ENCODE measurements around the gene OR4X1.
"Not testable (repeated sequence)": the region's sequence is repeated elsewhere in the genome, so short reads cannot be mapped to it uniquely, and the experiment has no call there.

OR4X1 gene, protein sequence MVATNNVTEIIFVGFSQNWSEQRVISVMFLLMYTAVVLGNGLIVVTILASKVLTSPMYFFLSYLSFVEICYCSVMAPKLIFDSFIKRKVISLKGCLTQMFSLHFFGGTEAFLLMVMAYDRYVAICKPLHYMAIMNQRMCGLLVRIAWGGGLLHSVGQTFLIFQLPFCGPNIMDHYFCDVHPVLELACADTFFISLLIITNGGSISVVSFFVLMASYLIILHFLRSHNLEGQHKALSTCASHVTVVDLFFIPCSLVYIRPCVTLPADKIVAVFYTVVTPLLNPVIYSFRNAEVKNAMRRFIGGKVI

DNA sequence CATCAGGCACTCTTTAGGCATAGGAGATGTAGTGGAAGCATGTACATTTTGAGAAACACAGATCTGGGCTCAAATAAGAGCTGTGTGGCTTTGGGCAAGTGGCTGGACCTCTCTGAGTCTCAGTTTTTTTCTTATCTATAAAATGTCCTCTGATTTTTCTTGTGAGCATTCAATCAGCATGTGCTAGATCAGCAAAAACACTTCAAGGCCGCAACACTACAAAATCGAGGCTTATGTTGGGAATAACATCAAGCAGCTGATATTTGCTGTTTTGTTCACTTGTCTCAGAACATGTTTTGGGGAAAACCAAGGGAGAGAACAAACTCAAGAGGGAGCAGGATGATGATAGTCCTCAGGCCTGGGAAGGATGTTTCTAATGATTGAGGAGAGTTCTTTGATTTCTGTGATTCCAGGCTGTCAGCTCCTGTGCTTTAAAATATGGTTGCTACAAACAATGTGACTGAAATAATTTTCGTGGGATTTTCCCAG is at the start of gene OR4X1:
Gene OR4X1, plus strand, starts transcription at position 439 of the 489 bp plus-strand sequence. Its CDS starts 0 bp downstream, at position 439.
- Histone ChIP-seq H3K9me3 (ENCODE audit: low read length) (no peaks in the 10 kb centered on the region), H3K4me1 (ENCODE audit: insufficient read depth, low read length) (no peaks in the 10 kb centered on the region), H3K36me3 (ENCODE audit: insufficient read depth, low read length) (no peaks in the 10 kb centered on the region), H3K4me3 (ENCODE audit: low read depth in 1 of 2, low read length in 2 of 2) (no peak within 1 kb of the TSS), H3K9ac (ENCODE audit: low read length) (no peak within 1 kb of the TSS), H3K27me3 (ENCODE audit: control insufficient read depth in 1 of 2, insufficient read depth in 2 of 2, low read length in 2 of 2) (no peaks in the 10 kb centered on the region), H3K27ac (ENCODE audit: low read depth, low read length) (no peak within 1 kb of the TSS)

DNA sequence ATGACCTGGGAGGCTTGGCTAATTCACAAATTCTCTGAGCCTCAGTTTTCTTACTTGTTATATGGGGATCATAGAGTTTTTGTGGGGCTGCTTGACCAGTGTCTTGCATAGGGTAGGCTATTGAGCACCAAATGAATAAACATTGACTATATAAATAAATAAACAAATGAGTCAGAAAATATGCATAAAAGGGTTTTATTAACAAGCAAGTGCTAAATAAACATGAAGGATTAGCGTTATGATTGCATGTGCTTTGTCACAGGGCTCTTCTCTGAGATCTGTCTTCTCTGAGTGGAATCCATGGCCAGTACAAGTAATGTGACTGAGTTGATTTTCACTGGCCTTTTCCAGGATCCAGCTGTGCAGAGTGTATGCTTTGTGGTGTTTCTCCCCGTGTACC is 47.2 kb upstream of the OR4X1 start, which contains the start of gene OR4B1:
Gene OR4B1, plus strand, starts transcription at position 301 of the 400 bp plus-strand sequence. Its CDS starts 0 bp downstream, at position 301.
- Histone ChIP-seq H3K9me3 (ENCODE audit: low read length) (no peaks in the 10 kb centered on the region), H3K4me1 (ENCODE audit: insufficient read depth, low read length) (no peaks in the 10 kb centered on the region), H3K36me3 (ENCODE audit: insufficient read depth, low read length) (no peaks in the 10 kb centered on the region), H3K9ac (ENCODE audit: low read length) (no peak within 1 kb of the TSS), H3K4me3 (ENCODE audit: low read depth in 1 of 2, low read length in 2 of 2) (no peak within 1 kb of the TSS), H3K27ac (ENCODE audit: low read depth, low read length) (no peak within 1 kb of the TSS), H3K27me3 (ENCODE audit: control insufficient read depth in 1 of 2, insufficient read depth in 2 of 2, low read length in 2 of 2) (no peaks in the 10 kb centered on the region)

GRCh38 chr11:48228761-48229160 is 34.9 kb upstream of the OR4X1 start:
- Histone ChIP-seq H3K27me3 (ENCODE audit: control insufficient read depth in 1 of 2, insufficient read depth in 2 of 2, low read length in 2 of 2) (no peaks in the 10 kb centered on the region), H3K9me3 (ENCODE audit: low read length) (no peaks in the 10 kb centered on the region), H3K36me3 (ENCODE audit: insufficient read depth, low read length) (no peaks in the 10 kb centered on the region), H3K4me3 (ENCODE audit: low read depth in 1 of 2, low read length in 2 of 2) (no peak overlapping the region), H3K9ac (ENCODE audit: low read length) (no peak overlapping the region), H3K4me1 (ENCODE audit: insufficient read depth, low read length) (no peaks in the 10 kb centered on the region), H3K27ac (ENCODE audit: low read depth, low read length) (no peak overlapping the region)

DNA sequence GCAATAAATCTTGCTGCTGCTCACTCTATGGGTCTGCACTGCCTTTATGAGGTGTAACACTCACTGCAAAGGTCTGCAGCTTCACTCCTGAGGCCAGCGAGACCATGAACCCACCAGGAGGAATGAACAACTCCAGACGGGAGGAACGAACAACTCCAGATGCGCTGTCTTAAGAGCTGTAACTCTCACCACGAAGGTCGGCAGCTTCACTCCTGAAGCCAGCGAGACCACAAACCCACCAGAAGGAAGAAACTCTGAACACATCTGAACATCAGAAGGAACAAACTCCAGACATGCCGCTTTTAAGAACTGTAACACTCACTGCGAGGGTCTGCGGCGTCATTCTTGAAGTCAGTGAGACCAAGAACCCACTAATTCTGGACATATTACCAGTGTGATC is 33.6 kb upstream of the OR4X1 start:
- not testable (repeated sequence) for H3K9me3 ChIP-seq (ENCODE audit: low read length); H3K36me3 ChIP-seq (ENCODE audit: insufficient read depth, low read length); H3K4me3 ChIP-seq (ENCODE audit: low read depth in 1 of 2, low read length in 2 of 2); H3K27ac ChIP-seq (ENCODE audit: low read depth, low read length); H3K4me1 ChIP-seq (ENCODE audit: insufficient read depth, low read length); H3K9ac ChIP-seq (ENCODE audit: low read length); H3K27me3 ChIP-seq (ENCODE audit: control insufficient read depth in 1 of 2, insufficient read depth in 2 of 2, low read length in 2 of 2)

- Histone ChIP-seq H3K9me3 (ENCODE audit: low read length) (no peaks in the 10 kb centered on the region), H3K4me1 (ENCODE audit: insufficient read depth, low read length) (no peaks in the 10 kb centered on the region), H3K27me3 (ENCODE audit: control insufficient read depth in 1 of 2, insufficient read depth in 2 of 2, low read length in 2 of 2) (no peaks in the 10 kb centered on the region), H3K9ac (ENCODE audit: low read length) (no peak overlapping the region), H3K27ac (ENCODE audit: low read depth, low read length) (no peak overlapping the region), H3K4me3 (ENCODE audit: low read depth in 1 of 2, low read length in 2 of 2) (no peak overlapping the region), H3K36me3 (ENCODE audit: insufficient read depth, low read length) (no peaks in the 10 kb centered on the region)
These were observed 25.9 kb upstream of the OR4X1 start for GRCh38 chr11:48237727-48238126.

GRCh38 chr11:48242501-48242900 is 21.2 kb upstream of the OR4X1 start:
- Histone ChIP-seq H3K4me1 (ENCODE audit: insufficient read depth, low read length) (no peaks in the 10 kb centered on the region), H3K9ac (ENCODE audit: low read length) (no peak overlapping the region), H3K9me3 (ENCODE audit: low read length) (no peaks in the 10 kb centered on the region), H3K27me3 (ENCODE audit: control insufficient read depth in 1 of 2, insufficient read depth in 2 of 2, low read length in 2 of 2) (no peaks in the 10 kb centered on the region), H3K4me3 (ENCODE audit: low read depth in 1 of 2, low read length in 2 of 2) (no peak overlapping the region), H3K36me3 (ENCODE audit: insufficient read depth, low read length) (no peaks in the 10 kb centered on the region), H3K27ac (ENCODE audit: low read depth, low read length) (no peak overlapping the region)

DNA sequence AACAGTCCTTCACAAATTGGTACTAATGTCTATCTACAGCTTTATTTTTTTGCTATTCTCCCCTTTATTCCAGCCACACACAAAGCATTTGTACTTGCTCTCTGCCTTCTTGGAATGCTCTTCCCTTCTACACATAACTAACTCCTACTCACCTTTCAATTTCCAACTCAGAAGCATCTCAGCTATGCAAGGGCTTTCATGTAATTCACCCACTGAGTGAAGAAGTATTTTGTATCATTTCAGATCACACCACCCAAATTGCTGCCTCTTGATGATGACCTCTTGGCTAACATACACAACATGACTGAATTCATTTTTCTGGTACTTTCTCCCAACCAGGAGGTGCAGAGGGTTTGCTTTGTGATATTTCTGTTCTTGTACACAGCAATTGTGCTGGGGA is 18.9 kb upstream of the OR4X1 start, which contains the start of gene OR4X2:
Gene OR4X2, plus strand, starts transcription at position 301 of the 400 bp plus-strand sequence. Its CDS starts 0 bp downstream, at position 301.
- H3K4me3 ChIP-seq (ENCODE audit: low read depth in 1 of 2, low read length in 2 of 2) = no peak within 1 kb of the TSS
- no peaks in the 10 kb centered on the region for H3K27me3 ChIP-seq (ENCODE audit: control insufficient read depth in 1 of 2, insufficient read depth in 2 of 2, low read length in 2 of 2)
- no peak within 1 kb of the TSS for H3K27ac ChIP-seq (ENCODE audit: low read depth, low read length)
- no peaks in the 10 kb centered on the region for H3K36me3 ChIP-seq (ENCODE audit: insufficient read depth, low read length)
- no peaks in the 10 kb centered on the region for H3K9me3 ChIP-seq (ENCODE audit: low read length)
- no peak within 1 kb of the TSS for H3K9ac ChIP-seq (ENCODE audit: low read length)
- no peaks in the 10 kb centered on the region for H3K4me1 ChIP-seq (ENCODE audit: insufficient read depth, low read length)

DNA sequence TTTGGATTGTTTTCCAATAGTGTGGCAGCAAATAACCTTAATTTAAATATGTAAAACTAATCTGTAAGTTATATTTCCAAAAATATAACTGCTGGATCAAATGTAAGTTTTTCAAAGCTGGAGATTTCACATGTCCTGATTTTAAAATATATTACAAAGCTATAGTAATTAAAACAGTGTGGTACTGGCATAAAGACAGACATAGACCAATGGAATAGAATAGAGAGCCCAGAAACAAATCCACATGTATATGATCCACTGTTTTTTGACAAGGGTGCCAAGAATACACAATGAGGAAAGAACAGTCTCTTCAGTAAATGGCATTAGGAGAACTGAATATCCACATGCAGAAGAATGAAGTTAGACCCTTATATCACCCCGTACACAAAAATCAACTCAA is 14.8 kb upstream of the OR4X1 start:
- Histone ChIP-seq H3K36me3 (ENCODE audit: insufficient read depth, low read length) (no peaks in the 10 kb centered on the region), H3K27me3 (ENCODE audit: control insufficient read depth in 1 of 2, insufficient read depth in 2 of 2, low read length in 2 of 2) (no peaks in the 10 kb centered on the region), H3K27ac (ENCODE audit: low read depth, low read length) (no peak overlapping the region), H3K9me3 (ENCODE audit: low read length) (no peaks in the 10 kb centered on the region), H3K4me3 (ENCODE audit: low read depth in 1 of 2, low read length in 2 of 2) (no peak overlapping the region), H3K9ac (ENCODE audit: low read length) (no peak overlapping the region), H3K4me1 (ENCODE audit: insufficient read depth, low read length) (no peaks in the 10 kb centered on the region)

DNA sequence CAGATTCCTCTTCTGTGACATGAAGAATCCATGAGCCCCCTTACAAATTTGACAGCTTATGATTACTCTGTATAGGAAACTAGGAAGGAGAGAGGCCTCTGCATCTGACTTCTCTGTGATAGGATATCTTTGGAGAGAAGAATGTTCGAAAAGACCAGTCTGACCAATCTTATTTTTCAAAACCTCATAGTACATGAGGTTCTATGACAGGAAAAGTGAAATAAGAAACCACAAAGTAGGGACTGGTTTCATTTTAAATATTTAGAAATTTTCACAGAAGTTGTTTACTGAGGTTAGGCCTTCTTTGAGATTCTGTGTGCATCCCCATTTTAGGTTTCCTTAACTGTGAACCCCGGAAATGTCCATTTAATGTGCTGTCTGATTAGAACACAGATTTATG is 2.1 kb upstream of the OR4X1 start:
- no peak overlapping the region for H3K4me3 ChIP-seq (ENCODE audit: low read depth in 1 of 2, low read length in 2 of 2)
- no peaks in the 10 kb centered on the region for H3K9me3 ChIP-seq (ENCODE audit: low read length)

GRCh38 chr11:48270621-48271020 is 7.0 kb downstream of the OR4X1 start:
- no peaks in the 10 kb centered on the region for H3K36me3 ChIP-seq (ENCODE audit: insufficient read depth, low read length)
- no peak overlapping the region for H3K4me3 ChIP-seq (ENCODE audit: low read depth in 1 of 2, low read length in 2 of 2)
- no peak overlapping the region for H3K9ac ChIP-seq (ENCODE audit: low read length)
- no peak overlapping the region for H3K27ac ChIP-seq (ENCODE audit: low read depth, low read length)
- H3K9me3 ChIP-seq (ENCODE audit: low read length) = no peaks in the 10 kb centered on the region
- no peaks in the 10 kb centered on the region for H3K27me3 ChIP-seq (ENCODE audit: control insufficient read depth in 1 of 2, insufficient read depth in 2 of 2, low read length in 2 of 2)
- no peaks in the 10 kb centered on the region for H3K4me1 ChIP-seq (ENCODE audit: insufficient read depth, low read length)

More for the DNA sequence above, 2.1 kb upstream of the OR4X1 start:
- H3K9ac ChIP-seq (ENCODE audit: low read length) = no peak overlapping the region
- H3K27ac ChIP-seq (ENCODE audit: low read depth, low read length) = no peak overlapping the region
- H3K4me1 ChIP-seq (ENCODE audit: insufficient read depth, low read length) = no peaks in the 10 kb centered on the region
- no peaks in the 10 kb centered on the region for H3K36me3 ChIP-seq (ENCODE audit: insufficient read depth, low read length)
- H3K27me3 ChIP-seq (ENCODE audit: control insufficient read depth in 1 of 2, insufficient read depth in 2 of 2, low read length in 2 of 2) = no peaks in the 10 kb centered on the region

DNA sequence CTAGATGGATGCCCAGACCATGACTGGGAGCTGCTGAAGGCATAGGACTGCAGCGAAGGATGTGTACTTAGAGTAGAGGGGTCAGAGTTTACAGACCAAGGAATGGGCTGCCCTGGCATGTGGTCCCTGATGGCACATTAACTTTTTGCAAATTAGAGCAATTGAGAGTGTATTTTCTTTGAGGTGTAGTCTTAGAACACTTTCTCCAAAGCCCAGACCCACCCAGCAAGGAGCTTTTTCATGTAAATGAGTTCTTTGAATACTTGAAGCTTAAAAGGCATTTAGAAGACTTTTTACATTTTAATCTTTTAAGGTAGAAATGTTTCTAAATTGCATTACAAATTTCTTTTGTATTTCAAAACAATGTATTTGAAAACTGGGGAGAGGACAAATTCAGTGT is 8.9 kb downstream of the OR4X1 start:
- Histone ChIP-seq H3K4me1 (ENCODE audit: insufficient read depth, low read length) (no peaks in the 10 kb centered on the region), H3K4me3 (ENCODE audit: low read depth in 1 of 2, low read length in 2 of 2) (no peak overlapping the region), H3K27ac (ENCODE audit: low read depth, low read length) (no peak overlapping the region), H3K27me3 (ENCODE audit: control insufficient read depth in 1 of 2, insufficient read depth in 2 of 2, low read length in 2 of 2) (no peaks in the 10 kb centered on the region), H3K36me3 (ENCODE audit: insufficient read depth, low read length) (no peaks in the 10 kb centered on the region), H3K9me3 (ENCODE audit: low read length) (no peaks in the 10 kb centered on the region), H3K9ac (ENCODE audit: low read length) (no peak overlapping the region)

- Histone ChIP-seq H3K36me3 (ENCODE audit: insufficient read depth, low read length) (no peaks in the 10 kb centered on the region), H3K4me1 (ENCODE audit: insufficient read depth, low read length) (no peaks in the 10 kb centered on the region), H3K9ac (ENCODE audit: low read length) (no peak within 1 kb of the TSS), H3K27me3 (ENCODE audit: control insufficient read depth in 1 of 2, insufficient read depth in 2 of 2, low read length in 2 of 2) (no peaks in the 10 kb centered on the region), H3K9me3 (ENCODE audit: low read length) (no peaks in the 10 kb centered on the region), H3K27ac (ENCODE audit: low read depth, low read length) (no peak within 1 kb of the TSS), H3K4me3 (ENCODE audit: low read depth in 1 of 2, low read length in 2 of 2) (no peak within 1 kb of the TSS)
These were observed 42.3 kb downstream of the OR4X1 start, which contains the start of gene OR4S1 for GRCh38 chr11:48305923-48306322. TSS of gene OR4S1 (plus strand) at chr11:48306223. CDS start at chr11:48306223, 0 bp downstream.

All from muscle layer of colon (tissue), 2 donors.